HG02981 (cell line): ENCODE results near the gene TACR1.
A peak's percentile ranks its signal among the peaks of the same experiment; 100 is the strongest.

Source experiments
- ATAC-seq: cut with Tn5 transposase; IDR thresholded peaks from one replicate; pipeline ENCODE4 v1.9.1; 2021; ENCODE audit warnings: mild to moderate bottlenecking, moderate library complexity; ENCODE audit not compliant: unreplicated experiment

TACR1 gene

DNA sequence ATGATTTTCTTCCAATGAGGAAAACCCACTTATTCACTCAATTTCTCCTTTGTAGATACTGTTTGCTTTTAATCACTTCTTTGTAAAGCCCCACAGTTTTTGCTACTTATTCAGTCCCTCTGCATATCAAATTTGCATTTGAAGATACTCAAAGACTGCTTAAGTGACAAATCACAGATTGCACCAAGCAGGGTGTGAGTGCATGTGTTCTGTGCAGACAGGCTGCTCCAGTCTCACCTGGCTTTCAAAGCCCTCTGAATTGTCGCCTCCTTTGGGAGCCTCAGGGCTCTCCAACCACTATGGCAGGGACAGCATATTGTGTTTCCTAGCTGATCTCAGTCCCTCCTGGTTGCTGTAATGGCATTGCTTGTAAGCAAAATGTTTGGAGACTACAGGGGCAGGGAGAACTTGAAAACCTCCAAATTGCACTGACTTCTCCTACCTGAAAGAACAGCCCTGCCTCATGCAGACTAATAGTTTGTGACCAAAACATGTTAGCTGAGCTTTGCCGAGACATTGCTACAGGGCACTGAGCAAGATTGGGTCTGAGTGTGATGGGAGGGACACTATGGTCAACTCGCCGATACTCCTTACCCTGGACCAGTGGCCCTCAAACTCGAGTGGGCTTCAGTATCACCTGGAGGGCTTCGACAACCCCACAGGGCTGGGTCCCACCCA lies 144.0 kb downstream of the TACR1 start:
- no peak for ATAC-seq

DNA sequence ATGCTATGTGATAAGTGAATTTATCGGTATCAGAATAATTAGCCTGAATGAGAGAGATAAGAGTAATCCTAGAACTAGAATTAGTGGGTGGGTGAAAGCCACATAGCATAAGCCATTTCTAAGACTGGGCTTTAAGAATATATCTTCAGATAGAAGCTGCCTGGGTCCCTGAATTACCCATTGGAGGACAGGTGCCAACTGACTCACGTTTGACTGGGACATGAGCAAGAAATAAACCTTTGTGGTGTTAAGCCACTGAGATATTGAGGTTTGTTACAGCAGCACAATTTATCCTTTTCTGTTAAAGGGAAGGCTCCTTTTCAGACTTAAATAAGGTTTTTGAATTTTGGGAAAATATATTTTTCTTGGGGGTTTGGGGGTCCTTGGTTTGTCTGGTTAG lies 145.0 kb downstream of the TACR1 start:
- ATAC-seq, result no peak

GRCh38 chr2:75053484-75054112 lies 145.7 kb downstream of the TACR1 start:
- peak; percentile 66 for ATAC-seq

GRCh38 chr2:75047992-75048625 lies 151.2 kb downstream of the TACR1 start:
- no peak for ATAC-seq

- ATAC-seq, result no peak
Measured at GRCh38 chr2:75047189-75047991, 151.9 kb downstream of the TACR1 start.

DNA sequence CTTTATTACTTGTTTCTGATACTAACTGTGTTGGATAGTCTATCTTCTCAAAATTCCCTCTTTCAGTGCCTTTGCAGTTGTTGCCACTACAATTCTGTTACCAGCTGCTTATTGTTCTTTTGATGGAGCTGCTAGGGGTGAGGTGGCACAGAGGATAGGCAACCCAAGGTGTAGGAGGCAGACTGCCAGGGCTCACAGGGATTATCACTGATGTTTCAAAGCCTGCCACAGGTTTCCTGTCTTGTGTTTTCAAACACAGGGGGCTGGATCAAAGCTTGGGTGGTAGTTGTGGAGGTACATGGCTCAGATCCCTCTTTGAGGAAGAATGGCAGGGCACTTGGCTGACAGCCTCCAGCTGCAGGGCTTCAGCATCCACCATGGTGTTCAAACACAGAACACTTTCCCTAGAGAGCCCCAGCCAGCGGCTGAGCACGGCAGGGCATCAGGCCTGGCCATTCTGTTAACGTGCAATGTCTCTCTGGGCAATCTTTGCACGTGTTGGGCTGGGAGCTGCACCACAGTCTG lies 153.7 kb downstream of the TACR1 start:
- ATAC-seq, result no peak

- ATAC-seq, result no peak
Measured at GRCh38 chr2:75044291-75044690, 155.0 kb downstream of the TACR1 start.

DNA sequence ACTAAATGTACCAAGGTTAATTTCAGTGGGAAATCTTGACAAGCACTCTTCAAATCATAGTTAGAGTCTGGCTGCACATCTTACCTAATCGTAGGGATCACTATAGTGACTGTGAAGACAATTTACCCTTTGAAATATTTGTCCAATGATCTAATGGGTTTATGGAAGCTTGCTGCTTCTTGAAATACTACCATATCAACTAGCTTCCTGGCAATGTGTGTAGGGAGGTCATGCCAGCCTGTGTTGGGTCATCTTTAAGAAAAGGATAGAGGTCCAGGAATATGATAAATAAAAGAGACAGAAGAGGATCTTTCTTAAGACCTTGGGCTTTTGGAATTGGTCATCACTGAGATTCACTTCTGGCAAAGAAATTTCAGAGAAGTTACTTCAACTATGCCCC lies 156.5 kb downstream of the TACR1 start:
- ATAC-seq, result no peak

- ATAC-seq, result no peak
Measured at GRCh38 chr2:75041731-75042600, 157.4 kb downstream of the TACR1 start.

GRCh38 chr2:75041226-75041625 lies 158.1 kb downstream of the TACR1 start:
- no peak for ATAC-seq

DNA sequence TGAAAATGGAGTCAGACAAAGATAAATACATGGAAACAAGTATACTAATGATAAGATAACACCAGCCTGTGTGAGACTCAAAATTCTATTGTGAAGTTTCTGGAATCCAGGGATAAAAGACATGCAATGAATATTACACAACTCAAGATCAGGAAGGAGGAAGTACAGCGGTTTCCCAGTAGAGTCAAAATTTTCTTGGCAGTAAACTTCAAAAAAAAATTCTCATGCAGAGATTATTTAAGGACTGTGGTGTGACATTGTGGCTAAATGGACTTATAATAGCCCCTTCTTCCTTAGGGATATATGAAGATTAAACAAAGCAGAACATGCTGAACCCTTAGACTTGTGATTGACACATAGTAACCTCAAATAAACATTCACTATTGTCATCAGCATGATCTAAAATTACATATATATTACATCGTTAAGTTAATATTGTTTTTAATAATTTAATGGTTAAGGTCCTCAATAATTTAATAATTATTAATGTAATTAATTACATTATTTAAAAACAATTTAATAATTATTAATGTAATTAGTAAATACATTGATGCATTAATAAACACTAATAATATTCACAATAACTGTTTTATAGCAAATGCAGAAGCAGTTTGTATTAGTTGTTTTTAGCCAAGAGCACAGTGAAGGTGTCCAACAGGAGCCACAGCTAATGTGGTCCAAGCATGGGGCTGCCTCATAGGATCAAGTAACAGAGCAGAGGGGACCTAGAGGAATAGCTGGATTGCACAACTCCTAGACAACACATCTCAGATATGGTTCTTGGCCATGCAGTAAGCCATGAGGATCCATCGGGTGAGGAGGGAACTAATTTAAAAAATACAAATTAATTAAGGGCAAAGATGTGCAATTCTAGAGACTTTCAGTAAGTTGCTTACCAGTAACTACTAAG lies 163.6 kb downstream of the TACR1 start:
- no peak for ATAC-seq

- ATAC-seq, result no peak
Measured at GRCh38 chr2:75033516-75033915, 165.8 kb downstream of the TACR1 start.

GRCh38 chr2:75031906-75032803 lies 167.2 kb downstream of the TACR1 start:
- ATAC-seq, result no peak

GRCh38 chr2:75031171-75031570 lies 168.1 kb downstream of the TACR1 start:
- no peak for ATAC-seq

DNA sequence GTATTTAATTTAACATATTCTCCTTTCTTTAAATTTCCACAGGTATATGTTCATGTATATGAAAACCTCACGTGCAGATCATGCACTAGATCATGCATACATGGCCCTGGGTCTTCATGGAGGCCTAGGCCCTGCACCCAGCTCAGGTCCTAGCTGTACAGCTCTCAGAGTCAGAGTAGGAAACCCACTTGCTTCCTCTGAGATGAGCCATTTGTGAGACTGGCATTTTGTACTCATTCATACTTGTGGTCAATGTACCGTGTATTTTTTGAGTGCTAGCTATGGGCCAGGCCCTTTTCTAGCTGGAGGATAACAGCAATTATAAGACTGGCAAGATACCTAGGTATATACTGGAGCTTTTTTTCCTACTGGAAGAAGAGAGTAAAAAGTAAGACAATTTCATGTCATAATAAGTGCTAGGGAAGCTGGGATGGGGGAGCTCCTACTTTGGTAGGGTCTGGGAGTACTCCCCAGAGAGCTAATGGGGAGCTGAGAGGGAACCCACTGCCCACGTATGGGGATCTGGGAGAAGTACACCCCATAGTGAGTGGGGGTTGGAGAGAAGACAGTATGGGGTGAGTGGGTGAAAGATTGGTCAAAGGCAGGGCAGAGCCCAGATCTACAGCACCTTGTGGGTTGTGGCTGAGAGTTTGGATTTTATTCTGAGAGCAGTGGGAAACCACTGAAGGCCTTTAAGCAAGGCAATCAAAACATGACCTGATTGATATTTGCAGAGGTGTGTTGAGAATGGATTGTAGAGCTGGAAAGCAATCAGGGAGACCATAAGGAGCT lies 168.9 kb downstream of the TACR1 start:
- no peak for ATAC-seq

DNA sequence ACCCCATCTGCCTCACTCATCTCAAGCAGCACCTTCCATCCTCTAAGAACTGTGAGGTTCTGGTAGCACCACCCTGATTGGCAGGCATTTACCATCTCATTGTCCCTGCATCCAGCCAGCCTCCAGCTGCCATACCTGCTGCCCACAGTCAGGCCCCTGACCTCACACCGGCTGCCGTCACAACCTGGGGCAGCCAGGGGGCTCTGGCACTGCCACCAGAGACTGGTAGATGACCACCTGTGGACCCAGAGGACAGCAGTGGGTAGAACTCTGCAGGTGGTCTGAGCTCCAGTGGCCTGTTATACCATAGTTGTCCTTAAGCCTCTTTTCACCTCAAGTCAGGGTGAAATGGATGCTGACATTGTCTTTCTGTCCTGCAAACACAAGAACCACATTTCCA lies 171.4 kb downstream of the TACR1 start:
- ATAC-seq, result no peak

DNA sequence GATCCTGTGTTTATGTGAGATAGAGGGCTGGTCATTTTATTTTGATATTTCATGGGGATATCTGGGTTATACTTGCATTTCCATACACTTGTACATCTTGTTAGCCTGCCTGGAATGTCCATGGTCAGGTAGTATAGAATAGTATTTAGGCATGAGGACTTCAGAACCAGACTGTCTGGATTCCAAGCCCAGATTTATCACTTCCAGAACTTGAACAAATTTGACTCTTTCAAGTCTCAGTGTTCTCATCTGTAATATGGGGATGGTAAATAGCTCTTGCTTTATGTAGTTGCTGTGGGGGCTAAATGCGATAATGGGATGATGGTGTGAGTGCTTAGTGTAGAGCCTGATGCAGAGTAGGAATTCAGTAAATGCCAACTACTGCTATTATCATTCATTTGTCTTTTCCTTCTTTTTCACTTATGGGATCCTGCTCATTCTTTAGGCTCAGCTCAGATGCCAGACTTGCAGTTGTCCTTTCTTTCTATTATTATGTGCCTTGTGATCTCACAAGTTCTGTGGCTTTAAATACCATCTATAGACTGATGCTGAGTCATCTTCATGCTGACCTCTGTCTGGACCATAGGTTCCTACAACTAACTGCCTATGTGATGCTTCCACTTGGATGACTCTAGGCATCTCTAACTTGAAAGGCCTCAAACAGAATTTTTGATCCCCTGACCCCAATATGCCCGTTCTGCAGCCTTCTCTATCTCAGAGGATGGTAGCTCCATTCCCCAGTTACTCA lies 173.5 kb downstream of the TACR1 start:
- ATAC-seq, result no peak
